Bronchial epithelial cell (primary cell): ENCODE data around the gene PCDHGB3. TPM values are rescaled to one million over a fixed set of nuclear protein-coding genes. Genes with fewer than 3 reads are reported as not detected.
"Not testable (repeated sequence)": the region's sequence is repeated elsewhere in the genome, so short reads cannot be mapped to it uniquely, and the experiment has no call there.

ENCODE experiments used
- DNase-seq: peaks from one replicate; pipeline ENCODE4 v3.0.0-alpha.2; 2010; ENCODE audit warnings: low read depth
- FAIRE-seq: peaks from 2 replicates; lab custom pipeline; 2011; peaks lifted over from hg19 to GRCh38; lab: Jason Lieb, UNC
- H3K27me3 ChIP-seq: 2 replicates; pipeline ENCODE4 v1.5.1; 2011; ENCODE audit warnings: low read length; ENCODE audit not compliant: control insufficient read depth, insufficient read depth
- H3K36me3 ChIP-seq: 2 replicates; pipeline ENCODE4 v1.5.1; 2011; ENCODE audit warnings: low read length; ENCODE audit not compliant: control insufficient read depth, insufficient read depth
- H3K4me3 ChIP-seq: 2 replicates; pipeline ENCODE4 v1.5.1; 2011; ENCODE audit warnings: mild to moderate bottlenecking, low read depth, low read length, control low read depth
- CTCF ChIP-seq: IDR thresholded peaks from 2 replicates; pipeline ENCODE4 v1.5.1; 2011; ENCODE audit warnings: mild to moderate bottlenecking, moderate library complexity, low read length, control low read depth, inconsistent platforms; ENCODE audit not compliant: insufficient read depth, severe bottlenecking
- total RNA-seq: library from RNA; depleted of rRNA; stranded (reverse); fragments of >200 nt; gene quantifications from 2 replicates; pipeline ENCODE4 v1.2.1, GENCODE V29; 2014

The PCDHGB3 gene
- total RNA-seq, 1 donor from 2014 or later = under 0.01 TPM

DNA sequence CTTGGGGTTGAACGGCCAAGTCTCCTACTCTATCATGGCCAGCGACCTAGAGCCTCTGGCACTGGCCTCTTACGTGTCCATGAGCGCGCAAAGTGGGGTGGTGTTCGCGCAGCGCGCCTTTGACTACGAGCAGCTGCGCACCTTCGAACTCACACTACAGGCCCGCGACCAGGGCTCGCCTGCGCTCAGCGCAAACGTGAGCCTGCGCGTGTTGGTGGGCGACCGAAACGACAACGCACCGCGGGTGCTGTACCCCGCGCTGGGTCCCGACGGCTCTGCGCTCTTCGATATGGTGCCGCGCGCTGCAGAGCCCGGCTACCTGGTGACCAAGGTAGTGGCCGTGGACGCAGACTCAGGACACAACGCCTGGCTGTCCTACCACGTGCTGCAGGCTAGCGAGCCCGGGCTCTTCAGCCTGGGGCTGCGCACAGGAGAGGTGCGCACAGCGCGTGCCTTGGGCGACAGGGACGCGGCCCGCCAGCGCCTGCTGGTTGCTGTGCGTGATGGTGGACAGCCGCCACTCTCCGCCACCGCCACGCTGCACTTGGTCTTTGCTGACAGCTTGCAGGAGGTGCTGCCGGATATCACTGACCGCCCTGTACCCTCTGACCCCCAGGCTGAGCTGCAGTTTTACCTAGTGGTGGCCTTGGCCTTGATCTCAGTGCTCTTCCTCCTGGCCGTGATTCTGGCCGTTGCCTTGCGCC lies 29.7 kb downstream of the PCDHGB3 start:
- DNase-seq (no peak), FAIRE-seq (no peak)
- no peak for TF ChIP-seq CTCF
- Histone ChIP-seq H3K4me3 (no peak overlapping the region), H3K27me3 (peaks cover 1% of the 10 kb centered on the region), H3K36me3 (no peaks in the 10 kb centered on the region)

- no peaks in the 10 kb centered on the region for H3K27me3 ChIP-seq
- FAIRE-seq (no peak), DNase-seq (peak; percentile 20)
- peak within 1 kb of the TSS; percentile 11 for H3K4me3 ChIP-seq
- TF ChIP-seq CTCF = peak; percentile 44
- no peaks in the 10 kb centered on the region for H3K36me3 ChIP-seq
Measured at GRCh38 chr5:141402553-141403243, 32.7 kb downstream of the PCDHGB3 start, which contains the start of gene PCDHGA9. Gene PCDHGA9, plus strand, starts transcription at chr5:141402778. Its CDS starts 175 bp downstream, at chr5:141402953.

GRCh38 chr5:141403387-141403786 lies 33.3 kb downstream of the PCDHGB3 start:
- H3K27me3 ChIP-seq = no peaks in the 10 kb centered on the region

GRCh38 chr5:141407790-141408505 lies 37.9 kb downstream of the PCDHGB3 start, which contains the start of gene PCDHGB6:
Gene PCDHGB6, plus strand, starts transcription at chr5:141408021. Its CDS starts 182 bp downstream, at chr5:141408203.
- H3K27me3 ChIP-seq, FAIRE-seq, H3K36me3 ChIP-seq: not testable (repeated sequence)
- peak; percentile 18 for DNase-seq
- peak within 1 kb of the TSS; percentile 18 for H3K4me3 ChIP-seq
- peak; percentile 65 for TF ChIP-seq CTCF

More at GRCh38 chr5:141403387-141403786, 33.3 kb downstream of the PCDHGB3 start:
- no peak overlapping the region for H3K4me3 ChIP-seq
- H3K36me3 ChIP-seq = no peaks in the 10 kb centered on the region
- TF ChIP-seq CTCF = no peak
- FAIRE-seq (no peak), DNase-seq (no peak)

DNA sequence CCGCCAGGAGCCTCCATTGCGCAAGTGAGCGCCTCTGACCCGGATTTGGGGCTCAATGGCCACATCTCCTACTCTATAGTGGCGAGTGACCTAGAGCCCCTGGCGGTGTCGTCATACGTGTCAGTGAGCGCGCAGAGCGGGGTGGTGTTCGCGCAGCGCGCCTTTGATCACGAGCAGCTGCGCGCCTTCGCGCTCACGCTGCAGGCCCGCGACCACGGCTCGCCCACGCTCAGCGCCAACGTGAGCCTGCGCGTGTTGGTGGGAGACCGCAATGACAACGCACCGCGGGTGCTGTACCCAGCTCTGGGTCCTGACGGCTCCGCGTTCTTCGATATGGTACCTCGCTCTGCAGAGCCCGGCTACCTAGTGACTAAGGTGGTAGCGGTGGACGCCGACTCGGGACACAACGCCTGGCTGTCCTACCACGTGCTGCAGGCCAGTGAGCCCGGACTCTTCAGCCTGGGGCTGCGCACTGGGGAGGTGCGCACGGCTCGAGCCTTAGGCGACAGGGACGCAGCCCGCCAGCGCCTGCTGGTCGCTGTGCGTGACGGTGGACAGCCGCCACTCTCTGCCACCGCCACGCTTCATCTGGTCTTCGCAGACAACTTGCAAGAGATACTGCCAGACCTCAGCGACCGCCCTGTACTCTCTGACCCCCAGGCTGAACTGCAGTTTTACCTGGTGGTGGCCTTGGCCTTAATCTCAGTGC lies 39.7 kb downstream of the PCDHGB3 start:
- peaks cover 2% of the 10 kb centered on the region for H3K27me3 ChIP-seq
- no peaks in the 10 kb centered on the region for H3K36me3 ChIP-seq
- H3K4me3 ChIP-seq = no peak overlapping the region
- FAIRE-seq (no peak), DNase-seq (no peak)
- TF ChIP-seq CTCF = no peak
